SK-N-SH treated with all-trans-retinoic acid at 6 μM for 48 hours (cell line): ENCODE results near the gene KLHL6.
"Not testable (repeated sequence)": the region's sequence is repeated elsewhere in the genome, so short reads cannot be mapped to it uniquely, and the experiment has no call there.

ENCODE experiments used
- ARNTL ChIP-seq: fragments of 450-650 bp; formaldehyde crosslinking; IDR thresholded peaks from 2 replicates; pipeline ENCODE4 v1.5.0; 2020; ENCODE audit warnings: low read depth, mild to moderate bottlenecking, moderate library complexity, borderline replicate concordance
- BACH2 ChIP-seq: fragments of 250-450 bp; sonication (Bioruptor Pico); IDR thresholded peaks from 2 replicates; pipeline ENCODE4 v1.9.0; 2021; ENCODE audit warnings: mild to moderate bottlenecking, borderline replicate concordance
- SNAI2 ChIP-seq: fragments of 250-450 bp; sonication (Bioruptor Pico); IDR thresholded peaks from 2 replicates; pipeline ENCODE4 v1.5.0; 2020; ENCODE audit warnings: mild to moderate bottlenecking, moderate library complexity

- TF ChIP-seq BACH2, ARNTL, SNAI2 (CRISPR knock-in tag): not testable (repeated sequence)
These were observed 34.6 kb downstream of the KLHL6 start for GRCh38 chr3:183520741-183521556.
